ENCODE data around the gene MRPL54.

DNA sequence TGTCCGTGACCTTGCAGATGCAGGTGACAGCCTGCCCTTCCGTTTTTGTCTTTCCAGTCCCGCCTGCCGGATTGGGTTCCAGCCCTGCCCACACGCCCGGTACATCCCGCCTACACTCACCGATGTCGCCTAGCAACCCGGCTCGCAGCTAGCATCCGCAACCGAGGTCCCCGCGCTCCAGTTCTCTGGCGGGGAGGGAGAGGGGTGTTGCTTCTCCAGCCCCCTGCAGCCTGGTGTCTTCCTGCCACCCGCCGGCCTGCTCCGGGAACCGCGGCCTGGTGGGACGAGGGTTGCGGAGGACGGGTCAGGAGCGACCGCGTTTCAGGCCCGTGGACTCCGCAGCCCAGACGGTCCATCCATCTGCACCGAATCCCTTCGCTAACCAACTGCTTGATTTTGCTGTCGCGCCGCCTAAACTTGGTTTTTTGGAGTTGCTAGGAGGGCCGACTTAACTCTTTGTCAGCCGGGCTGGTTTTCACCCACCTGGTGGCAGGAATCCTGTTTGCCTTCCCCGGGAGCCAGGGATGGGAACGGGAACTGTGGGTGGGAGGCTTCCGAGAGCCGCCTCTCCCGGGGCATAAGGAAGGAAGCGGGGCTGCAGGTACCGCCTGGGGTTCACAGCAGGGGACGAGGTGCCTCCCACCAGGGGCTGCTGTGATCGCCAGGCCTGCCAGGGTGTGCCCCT is 39.1 kb downstream of the MRPL54 start:
- TF ChIP-seq CTCF (IDR thresholded peaks at IDR 0.05) (no peak), EP300 (IDR thresholded peaks at IDR 0.05) (no peak), POLR2A (IDR thresholded peaks at IDR 0.05) (no peak)

Data from ovary (tissue), 3 donors.